T47D (cell line): ENCODE data around the gene LCLAT1.
A peak's percentile ranks its signal among the peaks of the same experiment; 100 is the strongest.

ENCODE experiments used
- DNase-seq, 2 experiments: peaks; one replicate each; pipeline versions ENCODE4 v3.0.0 to v3.0.0-alpha.2; 2011 to 2012; ENCODE audit warnings: low read depth in 1 of 2, low spot score in 1 of 2
- JUND ChIP-seq: IDR thresholded peaks from 2 replicates; pipeline ENCODE4 v1.6.1; 2012; ENCODE audit warnings: low read depth
- in situ Hi-C: cut with HindIII; loops from 2 replicates; pipeline ENCODE4 v1.10.0; 2016; ENCODE audit warnings: low sequenced_read_pairs, low pct_unique_long_range_greater_than_20kb

The LCLAT1 gene

GRCh38 chr2:30661173-30662107, 214.4 kb downstream of the LCLAT1 start:
- in situ Hi-C loops = no loop called here
- DNase-seq = no peak
- no peak for TF ChIP-seq JUND

GRCh38 chr2:30662268-30663131, 215.5 kb downstream of the LCLAT1 start:
- in situ Hi-C loops = no loop called here
- no peak for DNase-seq

GRCh38 chr2:30663321-30663720, 216.3 kb downstream of the LCLAT1 start:
- DNase-seq = no peak
- in situ Hi-C loops = no loop called here
- no peak for TF ChIP-seq JUND

More at GRCh38 chr2:30662268-30663131, 215.5 kb downstream of the LCLAT1 start:
- TF ChIP-seq JUND = no peak

GRCh38 chr2:30663806-30664205, 216.8 kb downstream of the LCLAT1 start:
- TF ChIP-seq JUND = no peak
- no peak for DNase-seq
- in situ Hi-C loops = no loop called here

GRCh38 chr2:30664761-30665358, 217.8 kb downstream of the LCLAT1 start:
- in situ Hi-C loops = no loop called here
- no peak for DNase-seq
- TF ChIP-seq JUND = no peak

GRCh38 chr2:30665761-30666265, 218.8 kb downstream of the LCLAT1 start:
- no peak for DNase-seq
- TF ChIP-seq JUND = no peak
- in situ Hi-C loops = no loop called here

- no peak for TF ChIP-seq JUND
- peak in 1 of 2 experiments; percentile 36 for DNase-seq
- in situ Hi-C loops = no loop called here
Measured at GRCh38 chr2:30666266-30666874, 219.3 kb downstream of the LCLAT1 start.

GRCh38 chr2:30670453-30670852, 223.4 kb downstream of the LCLAT1 start:
- DNase-seq = no peak
- TF ChIP-seq JUND = no peak
- in situ Hi-C loops = no loop called here

- in situ Hi-C loops = no loop called here
- no peak for TF ChIP-seq JUND
- no peak for DNase-seq
Measured at GRCh38 chr2:30673127-30673526, 226.1 kb downstream of the LCLAT1 start.

- in situ Hi-C loops = no loop called here
- no peak for TF ChIP-seq JUND
- DNase-seq = no peak
Measured at GRCh38 chr2:30675758-30676157, 228.7 kb downstream of the LCLAT1 start.

- TF ChIP-seq JUND = no peak
- no peak for DNase-seq
- in situ Hi-C loops = no loop called here
Measured at GRCh38 chr2:30677231-30677630, 230.2 kb downstream of the LCLAT1 start.

GRCh38 chr2:30677861-30678385, 230.9 kb downstream of the LCLAT1 start:
- in situ Hi-C loops = no loop called here
- DNase-seq = no peak
- TF ChIP-seq JUND = no peak
